ENCODE data around the gene MARCKSL1. TPM values are rescaled to one million over a fixed set of nuclear protein-coding genes. Genes with fewer than 3 reads are reported as not detected.
A peak's percentile ranks its signal among the peaks of the same experiment; 100 is the strongest.
"Not testable (repeated sequence)": the region's sequence is repeated elsewhere in the genome, so short reads cannot be mapped to it uniquely, and the experiment has no call there.

Gene MARCKSL1
- total and polyA plus RNA-seq, 2 experiments from 2014 or later: 263 to 587 TPM

- Histone ChIP-seq H3K4me3 (no peak overlapping the region), H3K9me3 (ENCODE audit: low read depth) (no peaks in the 10 kb centered on the region), H3K27ac (peak overlapping the region; percentile 85), H3K36me3 (peaks cover 24% of the 10 kb centered on the region), H3K4me1 (ENCODE audit: low read depth) (no peaks in the 10 kb centered on the region), H3K27me3 (no peaks in the 10 kb centered on the region)
- DNase-seq (ENCODE audit: low read depth in 1 of 2, low spot score in 1 of 2): no peak
- TF ChIP-seq, protein P1, sequence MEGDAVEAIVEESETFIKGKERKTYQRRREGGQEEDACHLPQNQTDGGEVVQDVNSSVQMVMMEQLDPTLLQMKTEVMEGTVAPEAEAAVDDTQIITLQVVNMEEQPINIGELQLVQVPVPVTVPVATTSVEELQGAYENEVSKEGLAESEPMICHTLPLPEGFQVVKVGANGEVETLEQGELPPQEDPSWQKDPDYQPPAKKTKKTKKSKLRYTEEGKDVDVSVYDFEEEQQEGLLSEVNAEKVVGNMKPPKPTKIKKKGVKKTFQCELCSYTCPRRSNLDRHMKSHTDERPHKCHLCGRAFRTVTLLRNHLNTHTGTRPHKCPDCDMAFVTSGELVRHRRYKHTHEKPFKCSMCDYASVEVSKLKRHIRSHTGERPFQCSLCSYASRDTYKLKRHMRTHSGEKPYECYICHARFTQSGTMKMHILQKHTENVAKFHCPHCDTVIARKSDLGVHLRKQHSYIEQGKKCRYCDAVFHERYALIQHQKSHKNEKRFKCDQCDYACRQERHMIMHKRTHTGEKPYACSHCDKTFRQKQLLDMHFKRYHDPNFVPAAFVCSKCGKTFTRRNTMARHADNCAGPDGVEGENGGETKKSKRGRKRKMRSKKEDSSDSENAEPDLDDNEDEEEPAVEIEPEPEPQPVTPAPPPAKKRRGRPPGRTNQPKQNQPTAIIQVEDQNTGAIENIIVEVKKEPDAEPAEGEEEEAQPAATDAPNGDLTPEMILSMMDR (IDR thresholded peaks at IDR 0.05; ENCODE audit: low read depth, low read length): no peak
Measured at GRCh38 chr1:32303358-32303757, 32.7 kb downstream of the MARCKSL1 start.

- no peak for DNase-seq (ENCODE audit: low read depth in 1 of 2, low spot score in 1 of 2)
- H3K9me3 ChIP-seq (ENCODE audit: low read depth): no peaks in the 10 kb centered on the region
- TF ChIP-seq, protein P1 (IDR thresholded peaks at IDR 0.05; ENCODE audit: low read depth, low read length): no peak
- H3K27ac ChIP-seq: no peak overlapping the region
- no peaks in the 10 kb centered on the region for H3K27me3 ChIP-seq
- no peak overlapping the region for H3K4me3 ChIP-seq
- H3K4me1 ChIP-seq (ENCODE audit: low read depth): no peaks in the 10 kb centered on the region
- H3K36me3 ChIP-seq: peaks cover 15% of the 10 kb centered on the region
Measured at GRCh38 chr1:32299327-32299726, 36.7 kb downstream of the MARCKSL1 start.

GRCh38 chr1:32298211-32298610, 37.8 kb downstream of the MARCKSL1 start:
- not testable (repeated sequence) for H3K4me1 ChIP-seq (ENCODE audit: low read depth); DNase-seq (ENCODE audit: low read depth in 1 of 2, low spot score in 1 of 2); H3K9me3 ChIP-seq (ENCODE audit: low read depth); H3K27me3 ChIP-seq; H3K36me3 ChIP-seq; H3K4me3 ChIP-seq; H3K27ac ChIP-seq

GRCh38 chr1:32291708-32292538, 44.1 kb downstream of the MARCKSL1 start, which contains the start of gene HDAC1:
Gene HDAC1, plus strand, starts transcription at chr1:32292083. Its CDS starts 87 bp downstream, at chr1:32292170.
- H3K27ac ChIP-seq: peak within 1 kb of the TSS; percentile 5
- H3K9me3 ChIP-seq (ENCODE audit: low read depth): no peaks in the 10 kb centered on the region
- H3K4me3 ChIP-seq: peak within 1 kb of the TSS; percentile 89
- DNase-seq (ENCODE audit: low read depth in 1 of 2, low spot score in 1 of 2): peak; percentile 96 to 98
- peaks cover 3% of the 10 kb centered on the region for H3K4me1 ChIP-seq (ENCODE audit: low read depth)
- no peaks in the 10 kb centered on the region for H3K36me3 ChIP-seq
- no peaks in the 10 kb centered on the region for H3K27me3 ChIP-seq
- TF ChIP-seq, protein P1 (IDR thresholded peaks at IDR 0.05; ENCODE audit: low read depth, low read length): no peak

DNA sequence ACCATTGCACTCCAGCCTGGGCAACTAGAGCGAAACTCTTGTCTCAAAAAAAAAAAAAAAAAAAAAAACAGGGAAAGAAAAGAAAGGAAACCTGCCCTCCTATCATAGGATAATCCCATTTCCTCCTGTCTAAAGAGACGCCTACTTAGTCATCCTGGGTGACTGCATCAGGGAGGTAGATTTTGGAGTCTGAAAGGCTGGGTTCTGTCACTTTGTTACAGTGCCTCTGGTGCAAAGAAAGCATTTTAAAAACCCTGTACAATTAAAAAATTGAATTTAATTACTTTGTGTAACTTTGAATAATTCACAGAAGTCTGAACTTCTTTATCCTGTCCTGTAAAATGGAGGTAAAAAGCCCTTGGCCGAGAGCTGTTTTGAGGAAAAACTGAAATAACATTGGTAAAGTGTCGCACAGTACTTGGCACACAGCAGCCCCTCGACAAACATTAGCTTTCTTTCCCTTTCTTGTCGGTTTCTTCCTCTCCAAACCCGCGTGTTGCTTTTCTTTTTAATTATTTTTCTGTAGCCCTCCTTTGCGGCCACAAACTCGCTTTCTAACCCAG, 44.8 kb downstream of the MARCKSL1 start:
- peak in 1 of 2 donors; percentile 35 for DNase-seq (ENCODE audit: low read depth in 1 of 2, low spot score in 1 of 2)
- no peaks in the 10 kb centered on the region for H3K27me3 ChIP-seq
- H3K9me3 ChIP-seq (ENCODE audit: low read depth): no peaks in the 10 kb centered on the region
- H3K4me3 ChIP-seq: peak overlapping the region; percentile 89
- no peaks in the 10 kb centered on the region for H3K36me3 ChIP-seq
- TF ChIP-seq, protein P1 (IDR thresholded peaks at IDR 0.05; ENCODE audit: low read depth, low read length): no peak
- no peak overlapping the region for H3K27ac ChIP-seq
- peaks cover 3% of the 10 kb centered on the region for H3K4me1 ChIP-seq (ENCODE audit: low read depth)

- no peaks in the 10 kb centered on the region for H3K9me3 ChIP-seq (ENCODE audit: low read depth)
- no peak overlapping the region for H3K4me3 ChIP-seq
- H3K36me3 ChIP-seq: no peaks in the 10 kb centered on the region
- H3K4me1 ChIP-seq (ENCODE audit: low read depth): peaks cover 3% of the 10 kb centered on the region
- H3K27me3 ChIP-seq: no peaks in the 10 kb centered on the region
- TF ChIP-seq, protein P1 (IDR thresholded peaks at IDR 0.05; ENCODE audit: low read depth, low read length): no peak
- no peak for DNase-seq (ENCODE audit: low read depth in 1 of 2, low spot score in 1 of 2)
- H3K27ac ChIP-seq: no peak overlapping the region
Measured at GRCh38 chr1:32289256-32289655, 46.8 kb downstream of the MARCKSL1 start.
